Fibroblast of lung (primary cell): ENCODE data around the gene POM121L2. TPM values are rescaled to one million over a fixed set of nuclear protein-coding genes. Genes with fewer than 3 reads are reported as not detected.

Experiments used
- DNase-seq, 2 donors: peaks; one replicate each; pipeline versions ENCODE4 v3.0.0 to v3.0.0-alpha.2; 2010; ENCODE audit warnings: low read depth in 2 of 2
- H2AFZ ChIP-seq: 2 replicates; pipeline ENCODE4 v1.5.1; 2012; ENCODE audit warnings: low read length, control low read depth, inconsistent platforms
- H3K27ac ChIP-seq: 2 replicates; pipeline ENCODE4 v1.5.1; 2011; ENCODE audit warnings: low read length, control low read depth; ENCODE audit not compliant: insufficient read depth
- H3K27me3 ChIP-seq: 2 replicates; pipeline ENCODE4 v1.5.1; 2011; ENCODE audit warnings: mild to moderate bottlenecking, low read length; ENCODE audit not compliant: control insufficient read depth, insufficient read depth
- H3K36me3 ChIP-seq: 2 replicates; pipeline ENCODE4 v1.5.1; 2011; ENCODE audit warnings: low read length; ENCODE audit not compliant: control insufficient read depth, insufficient read depth
- H3K4me1 ChIP-seq: 2 replicates; pipeline ENCODE4 v1.5.1; 2011; ENCODE audit warnings: low read length; ENCODE audit not compliant: control insufficient read depth, insufficient read depth; ENCODE audit errors: extremely low read depth
- H3K4me2 ChIP-seq: 2 replicates; pipeline ENCODE4 v1.5.1; 2011; ENCODE audit warnings: low read length, control low read depth; ENCODE audit not compliant: insufficient read depth; ENCODE audit errors: extremely low read depth
- H3K4me3 ChIP-seq, 4 experiments: fragments of 200-600 bp in 1 of 4; sonication (generic) in 1 of 4; replicated peaks in 1 of 4; 2 replicates each; pipeline ENCODE4 v1.5.1; 2011 to 2016; ENCODE audit warnings: low read length in 4 of 4, low read depth in 3 of 4, mild to moderate bottlenecking in 3 of 4, control low read depth in 2 of 4, inconsistent platforms in 1 of 4, mixed read lengths in 1 of 4; ENCODE audit not compliant: insufficient read depth in 1 of 4; ENCODE audit errors: control extremely low read depth in 1 of 4
- H3K79me2 ChIP-seq: 2 replicates; pipeline ENCODE4 v1.5.1; 2012; ENCODE audit warnings: mild to moderate bottlenecking, low read length, inconsistent platforms; ENCODE audit not compliant: control insufficient read depth, insufficient read depth
- H3K9ac ChIP-seq: 2 replicates; pipeline ENCODE4 v1.5.1; 2011; ENCODE audit warnings: mild to moderate bottlenecking, low read length, control low read depth; ENCODE audit not compliant: insufficient read depth
- H3K9me3 ChIP-seq: 2 replicates; pipeline ENCODE4 v1.5.1; 2012; ENCODE audit warnings: low read depth, low read length; ENCODE audit not compliant: control insufficient read depth, insufficient read depth
- H4K20me1 ChIP-seq: 2 replicates; pipeline ENCODE4 v1.5.1; 2011; ENCODE audit warnings: low read length; ENCODE audit not compliant: control insufficient read depth, insufficient read depth; ENCODE audit errors: extremely low read depth
- CTCF ChIP-seq, 2 donors: IDR thresholded peaks in 1 of 2; conservative IDR thresholded peaks in 1 of 2; 1 replicate in 1 of 2; 2 replicates in 1 of 2; pipeline ENCODE4 v1.5.1; 2011 to 2012; ENCODE audit warnings: low read length in 2 of 2, control low read depth in 1 of 2, inconsistent platforms in 1 of 2, low read depth in 1 of 2, mild to moderate bottlenecking in 1 of 2
- EZH2 ChIP-seq: IDR thresholded peaks from 2 replicates; pipeline ENCODE4 v1.5.1; 2012; ENCODE audit warnings: low read length, control low read depth, mild to moderate bottlenecking; ENCODE audit errors: missing control alignments
- polyA plus RNA-seq, 2 donors: library from polyadenylated mRNA; depleted of rRNA in 1 of 2; stranded (reverse) in 1 of 2; unstranded in 1 of 2; fragments of >200 nt; gene quantifications; 2 replicates each; pipeline ENCODE4 v1.2.1, GENCODE V29; 2011 to 2012; ENCODE audit warnings: missing spikeins in 1 of 2
- total RNA-seq: library from RNA; depleted of rRNA; stranded (reverse); fragments of >200 nt; gene quantifications from 2 replicates; pipeline ENCODE4 v1.2.1, GENCODE V29; 2014

Gene POM121L2
- total and polyA plus RNA-seq, 2 donors (not counting 1 experiment from before 2014, with no cell fraction given) = not detected

DNA sequence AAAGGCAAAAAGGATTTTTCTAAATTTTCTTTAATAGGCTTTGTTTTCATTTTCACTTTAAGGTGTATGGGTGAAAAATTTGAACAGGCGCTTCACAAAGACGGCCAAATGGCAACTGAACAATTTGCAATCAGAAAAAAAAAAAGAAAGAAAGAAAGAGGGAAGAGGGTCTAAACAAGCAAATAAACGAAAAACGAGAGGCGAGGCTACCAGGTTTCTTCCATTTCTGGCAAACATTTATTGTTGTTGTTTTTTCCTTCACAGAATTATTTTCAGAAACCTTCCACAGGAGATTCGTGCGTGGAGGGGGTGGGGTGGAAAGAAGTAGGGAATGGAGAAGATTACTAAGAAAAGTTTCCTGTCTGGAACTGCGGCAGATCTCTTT lies 24.3 kb downstream of the POM121L2 start:
- Histone ChIP-seq H3K36me3 (no peaks in the 10 kb centered on the region), H3K27me3 (peaks cover 25% of the 10 kb centered on the region), H3K4me3 (peak overlapping the region in 1 of 4 experiments; percentile 23), H4K20me1 (no peaks in the 10 kb centered on the region), H3K27ac (no peak overlapping the region), H3K4me2 (no peak overlapping the region), H3K4me1 (no peaks in the 10 kb centered on the region), H3K79me2 (no peaks in the 10 kb centered on the region), H3K9ac (no peak overlapping the region), H3K9me3 (no peaks in the 10 kb centered on the region), H2AFZ (no peak overlapping the region)
- no peak for DNase-seq
- TF ChIP-seq EZH2 (no peak), CTCF (conservative IDR thresholded peaks at IDR 0.05 in 1 of 2, IDR thresholded peaks at IDR 0.05 in 1 of 2; ENCODE audit: low read depth in 1 of 2, low read length in 2 of 2) (no peak)

DNA sequence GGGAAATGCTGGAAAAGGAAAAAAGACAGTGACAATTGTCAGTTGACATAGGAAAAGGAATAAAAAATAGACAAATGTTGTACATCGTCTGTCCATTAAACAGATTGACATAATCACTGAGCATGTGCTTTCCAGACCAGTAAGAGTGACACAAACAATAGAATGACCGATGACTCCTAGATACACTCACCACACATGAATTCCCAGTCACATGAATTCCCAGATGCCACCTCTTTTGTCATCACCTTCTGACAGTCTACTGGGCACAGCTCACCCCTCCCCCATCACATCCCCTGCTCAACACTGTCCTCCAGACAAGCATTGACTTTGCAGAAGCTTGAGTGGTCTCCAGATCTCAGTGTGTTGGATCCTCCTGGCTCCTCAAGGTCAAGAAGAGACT lies 25.9 kb downstream of the POM121L2 start:
- no peaks in the 10 kb centered on the region for H3K9me3 ChIP-seq
- no peaks in the 10 kb centered on the region for H3K36me3 ChIP-seq
- H3K27ac ChIP-seq = no peak overlapping the region
- H3K4me1 ChIP-seq = no peaks in the 10 kb centered on the region
- no peaks in the 10 kb centered on the region for H4K20me1 ChIP-seq
- H3K9ac ChIP-seq = no peak overlapping the region
- no peak for DNase-seq
- no peak overlapping the region for H3K4me3 ChIP-seq
- no peak overlapping the region for H2AFZ ChIP-seq
- peaks cover 23% of the 10 kb centered on the region for H3K27me3 ChIP-seq
- H3K4me2 ChIP-seq = no peak overlapping the region
- H3K79me2 ChIP-seq = no peaks in the 10 kb centered on the region
- TF ChIP-seq EZH2 (no peak), CTCF (conservative IDR thresholded peaks at IDR 0.05 in 1 of 2, IDR thresholded peaks at IDR 0.05 in 1 of 2; ENCODE audit: low read depth in 1 of 2, low read length in 2 of 2) (no peak)

- no peak for TF ChIP-seq CTCF (conservative IDR thresholded peaks at IDR 0.05 in 1 of 2, IDR thresholded peaks at IDR 0.05 in 1 of 2; ENCODE audit: low read depth in 1 of 2, low read length in 2 of 2)
- TF ChIP-seq EZH2 = peak; percentile 65
- peaks cover 15% of the 10 kb centered on the region for H3K27me3 ChIP-seq
Measured at GRCh38 chr6:27283279-27283678, 28.8 kb downstream of the POM121L2 start.

More at GRCh38 chr6:27283279-27283678, 28.8 kb downstream of the POM121L2 start:
- no peaks in the 10 kb centered on the region for H3K4me1 ChIP-seq
- H3K4me2 ChIP-seq = peak overlapping the region; percentile 13
- no peak overlapping the region for H3K4me3 ChIP-seq
- H3K9me3 ChIP-seq = no peaks in the 10 kb centered on the region
- DNase-seq = no peak
- H3K36me3 ChIP-seq = no peaks in the 10 kb centered on the region
- H3K9ac ChIP-seq = no peak overlapping the region
- H3K27ac ChIP-seq = no peak overlapping the region
- no peaks in the 10 kb centered on the region for H3K79me2 ChIP-seq
- H4K20me1 ChIP-seq = no peaks in the 10 kb centered on the region
- no peak overlapping the region for H2AFZ ChIP-seq
